GM12892 (cell line): ENCODE measurements around the gene CLEC4C.

ENCODE experiments used
- POLR2A ChIP-seq: IDR thresholded peaks from 2 replicates; pipeline ENCODE4 v1.6.1; 2011; ENCODE audit warnings: low read depth, low read length, control low read depth
- POLR2AphosphoS5 ChIP-seq: IDR thresholded peaks from 2 replicates; pipeline ENCODE4 v1.6.1; 2011; ENCODE audit warnings: low read depth, low read length, control low read depth

- no peak for TF ChIP-seq POLR2A
- no peak for TF ChIP-seq POLR2AphosphoS5
Measured at GRCh38 chr12:7705846-7706245, 41.3 kb downstream of the CLEC4C start.
